SK-N-SH (cell line): Measurements from ENCODE around the gene TPBG.

Experiments
- CTCF ChIP-seq: fragments of 200-600 bp; sonication (generic); IDR thresholded peaks from 2 replicates; pipeline ENCODE4 v1.6.1; 2017; ENCODE audit warnings: antibody characterized with exemption, mild to moderate bottlenecking, moderate library complexity
- JUND ChIP-seq: IDR thresholded peaks from 2 replicates; pipeline ENCODE4 v1.4.0; 2012
- NRF1 ChIP-seq: IDR thresholded peaks from 2 replicates; pipeline ENCODE4 v1.6.1; 2012; ENCODE audit warnings: low read depth, mild to moderate bottlenecking, low read length
- PBX3 ChIP-seq: IDR thresholded peaks from 2 replicates; pipeline ENCODE4; 2012
- RFX5 ChIP-seq: IDR thresholded peaks from 2 replicates; pipeline ENCODE4 v1.6.1; 2012; ENCODE audit warnings: mild to moderate bottlenecking, improper control_type of control experiment, low read length
- RXRA ChIP-seq: IDR thresholded peaks from 2 replicates; pipeline ENCODE4 v1.4.0; 2012; ENCODE audit warnings: low read depth, mild to moderate bottlenecking, borderline replicate concordance
- SMC3 ChIP-seq: IDR thresholded peaks from 2 replicates; pipeline ENCODE4 v1.6.1; 2012; ENCODE audit warnings: low read depth, low read length, improper control_type of control experiment
- TAF1 ChIP-seq: IDR thresholded peaks from 2 replicates; pipeline ENCODE4 v1.6.1; 2012; ENCODE audit warnings: low read depth, mild to moderate bottlenecking, low read length, moderate library complexity, borderline replicate concordance
- YY1 ChIP-seq: IDR thresholded peaks from 2 replicates; pipeline ENCODE4 v1.4.0; 2012; ENCODE audit warnings: low read depth, mild to moderate bottlenecking

- TF ChIP-seq CTCF (no peak), RXRA (no peak), RFX5 (no peak), YY1 (no peak), JUND (no peak), TAF1 (no peak), PBX3 (no peak), SMC3 (no peak), NRF1 (no peak)
These were observed 17.1 kb downstream of the TPBG start for GRCh38 chr6:82380566-82381185.
